Left lung (tissue), 10 donors: ENCODE results near the gene MRNIP. TPM values are rescaled to one million over a fixed set of nuclear protein-coding genes. Genes with fewer than 3 reads are reported as not detected.
A peak's percentile ranks its signal among the peaks of the same experiment; 100 is the strongest.

Experiments
- ATAC-seq: fragments of 200-7000 bp; cut with Tn5 transposase; one replicate; pipeline ENCODE4 v1.9.1; 2020; ENCODE audit warnings: moderate library complexity
- DNase-seq, 4 donors: peaks; one replicate each; pipeline ENCODE4 v3.0.0-alpha.2; 2013 to 2020
- H3K27ac ChIP-seq, 2 donors: fragments of 200-600 bp; sonication (generic) in 1 of 2; one replicate each; pipeline versions ENCODE4 v1.5.0 to v1.8.0; 2020 to 2021
- H3K27me3 ChIP-seq, 2 donors: fragments of 200-600 bp; sonication (generic) in 1 of 2; one replicate each; pipeline versions ENCODE4 v1.5.0 to v1.8.0; 2020 to 2021
- H3K36me3 ChIP-seq, 2 donors: fragments of 200-600 bp; sonication (generic) in 1 of 2; one replicate each; pipeline versions ENCODE4 v1.5.0 to v1.8.0; 2020 to 2021
- H3K4me1 ChIP-seq, 2 donors: fragments of 200-600 bp; one replicate each; pipeline ENCODE4 v1.8.0; 2021
- H3K4me3 ChIP-seq, 2 donors: fragments of 200-600 bp; sonication (generic) in 1 of 2; one replicate each; pipeline versions ENCODE4 v1.5.0 to v1.8.0; 2020 to 2021; ENCODE audit warnings: mild to moderate bottlenecking in 1 of 2
- H3K9me3 ChIP-seq, 2 donors: fragments of 200-600 bp; sonication (generic) in 1 of 2; one replicate each; pipeline versions ENCODE4 v1.5.0 to v1.8.0; 2020 to 2021
- intact Hi-C, 2 donors: fragments of 100-400 bp; cut with DNase I; formaldehyde crosslinking; loops; one replicate each; pipeline versions ENCODE4 v1.11.2 to v1.14.2; 2022
- polyA plus RNA-seq, 6 donors: library from polyadenylated mRNA; unstranded; fragments of 120-200 nt; gene quantifications; one replicate each; pipeline ENCODE4 v1.2.1, GENCODE V29; 2013; ENCODE audit not compliant: insufficient read length in 6 of 6
- total RNA-seq, 2 donors: library from RNA; stranded (reverse); fragmentation: NEBNext Ultra II Directional; extraction: Animal tissue kit (Norgen Biotek cat#: 25700); gene quantifications; one replicate each; pipeline ENCODE4 v1.2.1, GENCODE V29; 2021
- TF ChIP-seq, protein P1 (sequence below), 2 donors: fragments of 200-600 bp; sonication (generic) in 1 of 2; IDR thresholded peaks; one replicate each; pipeline versions ENCODE4 v1.5.0 to v1.8.0; 2021; ENCODE audit warnings: antibody characterized with exemption in 2 of 2
- donor health status: DM: no; HTN: yes; CAD: no.
- donor health status: DM: no; HTN: no; CAD: no.

Gene MRNIP
- total and polyA plus RNA-seq, 8 donors, result 16.9 to 55.6 (median 46.3) TPM

DNA sequence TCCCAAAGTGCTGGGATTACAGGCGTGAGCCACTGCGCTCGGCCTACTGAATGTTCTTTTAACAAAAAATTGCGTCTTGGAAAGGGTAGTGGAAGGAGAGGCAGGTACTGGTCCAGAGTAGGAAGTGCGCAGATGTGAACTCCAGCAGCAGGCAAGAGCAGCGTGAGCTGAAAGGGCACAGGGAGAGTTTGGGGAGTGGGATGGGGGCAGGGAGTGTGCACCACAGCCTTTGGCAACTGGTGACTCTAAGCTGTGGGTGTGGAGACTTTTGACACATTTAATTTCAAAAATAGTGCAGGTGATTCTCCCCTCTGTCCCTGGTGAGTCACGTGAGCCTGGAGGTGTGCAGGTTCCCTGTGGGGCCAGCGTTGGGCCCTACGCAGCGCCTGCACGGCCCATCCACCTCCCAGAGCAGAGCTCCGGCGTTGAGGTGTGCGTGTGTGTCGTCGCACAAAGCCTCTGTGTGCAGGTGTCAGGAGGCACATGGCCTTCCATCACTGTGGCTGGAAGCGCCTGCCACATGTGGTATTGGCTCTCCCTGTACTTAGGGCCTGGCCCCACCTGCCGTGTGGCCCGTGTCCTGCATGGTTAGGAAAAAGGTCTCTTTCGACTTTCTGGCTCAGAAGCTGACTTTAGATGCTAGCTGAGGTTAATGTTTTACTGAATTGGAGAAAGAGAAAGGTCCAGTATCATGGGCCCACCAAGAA, 26.4 kb downstream of the MRNIP start:
- peak in 1 of 4 donors; percentile 58 for DNase-seq
- H3K9me3 ChIP-seq, result no peaks in the 10 kb centered on the region
- TF ChIP-seq, protein P1, sequence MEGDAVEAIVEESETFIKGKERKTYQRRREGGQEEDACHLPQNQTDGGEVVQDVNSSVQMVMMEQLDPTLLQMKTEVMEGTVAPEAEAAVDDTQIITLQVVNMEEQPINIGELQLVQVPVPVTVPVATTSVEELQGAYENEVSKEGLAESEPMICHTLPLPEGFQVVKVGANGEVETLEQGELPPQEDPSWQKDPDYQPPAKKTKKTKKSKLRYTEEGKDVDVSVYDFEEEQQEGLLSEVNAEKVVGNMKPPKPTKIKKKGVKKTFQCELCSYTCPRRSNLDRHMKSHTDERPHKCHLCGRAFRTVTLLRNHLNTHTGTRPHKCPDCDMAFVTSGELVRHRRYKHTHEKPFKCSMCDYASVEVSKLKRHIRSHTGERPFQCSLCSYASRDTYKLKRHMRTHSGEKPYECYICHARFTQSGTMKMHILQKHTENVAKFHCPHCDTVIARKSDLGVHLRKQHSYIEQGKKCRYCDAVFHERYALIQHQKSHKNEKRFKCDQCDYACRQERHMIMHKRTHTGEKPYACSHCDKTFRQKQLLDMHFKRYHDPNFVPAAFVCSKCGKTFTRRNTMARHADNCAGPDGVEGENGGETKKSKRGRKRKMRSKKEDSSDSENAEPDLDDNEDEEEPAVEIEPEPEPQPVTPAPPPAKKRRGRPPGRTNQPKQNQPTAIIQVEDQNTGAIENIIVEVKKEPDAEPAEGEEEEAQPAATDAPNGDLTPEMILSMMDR (IDR thresholded peaks at IDR 0.05), result no peak
- no peak for ATAC-seq
- intact Hi-C loops, result no loop called here
- H3K4me1 ChIP-seq, result peaks cover 0 to 21% of the 10 kb centered on the region in 2 donors
- peaks cover 12 to 97% of the 10 kb centered on the region in 2 donors for H3K36me3 ChIP-seq
- no peak overlapping the region for H3K4me3 ChIP-seq
- H3K27me3 ChIP-seq, result no peaks in the 10 kb centered on the region
- H3K27ac ChIP-seq, result no peak overlapping the region

GRCh38 chr5:179830818-179831468, 27.7 kb downstream of the MRNIP start:
- H3K9me3 ChIP-seq, result no peaks in the 10 kb centered on the region
- peaks cover 0 to 23% of the 10 kb centered on the region in 2 donors for H3K4me1 ChIP-seq
- TF ChIP-seq, protein P1 (IDR thresholded peaks at IDR 0.05), result no peak
- H3K27me3 ChIP-seq, result no peaks in the 10 kb centered on the region
- no peak overlapping the region for H3K4me3 ChIP-seq
- intact Hi-C loops, result no loop called here
- no peak overlapping the region for H3K27ac ChIP-seq
- DNase-seq, result peak in 1 of 4 donors; percentile 36
- ATAC-seq, result no peak
- peaks cover 12 to 97% of the 10 kb centered on the region in 2 donors for H3K36me3 ChIP-seq

DNA sequence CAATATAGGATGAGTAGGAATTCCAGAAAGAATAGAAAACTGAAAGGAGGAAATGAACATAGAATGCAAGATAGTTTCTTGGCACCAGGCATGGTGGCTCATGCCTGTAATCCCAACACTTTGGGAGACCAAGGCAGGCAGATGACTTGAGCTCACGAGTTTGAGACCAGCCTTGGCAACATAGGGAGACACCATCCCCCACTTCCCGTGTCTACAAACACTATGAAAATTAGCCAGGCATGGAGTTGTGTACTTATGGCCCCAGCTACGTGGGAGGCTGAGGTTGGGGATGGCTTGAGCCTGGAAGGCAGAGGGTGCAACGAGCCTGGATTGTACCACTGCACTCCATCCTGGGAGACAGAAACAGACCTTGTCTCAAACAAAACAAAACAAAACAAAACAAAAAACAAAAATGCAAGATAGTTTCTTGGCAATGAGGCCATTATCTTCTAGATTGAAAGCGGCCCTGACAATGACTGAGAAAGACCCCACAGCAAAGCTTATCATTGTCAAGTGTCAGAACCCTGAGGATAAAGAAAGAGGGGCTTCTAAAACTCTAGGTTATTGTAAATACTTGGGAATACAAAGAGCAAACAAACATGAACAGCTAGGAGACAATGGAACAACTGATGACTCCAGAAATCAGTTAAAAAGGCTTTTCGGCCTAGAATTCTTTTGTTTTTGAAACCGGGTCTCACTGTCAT, 28.7 kb downstream of the MRNIP start:
- Histone ChIP-seq H3K27ac (peak overlapping the region in 1 of 2 donors; percentile 45), H3K36me3 (peaks cover 12 to 97% of the 10 kb centered on the region in 2 donors), H3K4me3 (no peak overlapping the region), H3K9me3 (no peaks in the 10 kb centered on the region), H3K27me3 (no peaks in the 10 kb centered on the region), H3K4me1 (peaks cover 0 to 33% of the 10 kb centered on the region in 2 donors)
- intact Hi-C loops, result no loop called here
- DNase-seq, result peak in 1 of 4 donors; percentile 5
- TF ChIP-seq, protein P1 (IDR thresholded peaks at IDR 0.05), result no peak
- no peak for ATAC-seq

GRCh38 chr5:179828756-179829421, 29.7 kb downstream of the MRNIP start:
- intact Hi-C loops, result no loop called here

More at GRCh38 chr5:179828756-179829421, 29.7 kb downstream of the MRNIP start:
- ATAC-seq (no peak), DNase-seq (peak in 1 of 4 donors; percentile 38)
- Histone ChIP-seq H3K36me3 (peaks cover 15 to 100% of the 10 kb centered on the region in 2 donors), H3K4me3 (no peak overlapping the region), H3K27ac (peak overlapping the region in 1 of 2 donors; percentile 45), H3K27me3 (no peaks in the 10 kb centered on the region), H3K9me3 (no peaks in the 10 kb centered on the region), H3K4me1 (peaks cover 3 to 43% of the 10 kb centered on the region in 2 donors)
- TF ChIP-seq, protein P1 (IDR thresholded peaks at IDR 0.05), result no peak
